GM12878 (cell line): ENCODE results near the gene LRP8. TPM values are rescaled to one million over a fixed set of nuclear protein-coding genes. Genes with fewer than 3 reads are reported as not detected.

Experiments
- ATAC-seq: fragments of 200-7000 bp; cut with Tn5 transposase; 3 replicates; pipeline ENCODE4 v1.9.1; 2020; ENCODE audit warnings: mild to moderate bottlenecking, moderate library complexity
- BruUV-seq: library from RNA; stranded (reverse); fragments of 400-500 nt; replicated peaks from 2 replicates; lab custom pipeline; 2021; lab: Mats Ljungman, UMichigan
- CTCF ChIA-PET: fragments of 300-600 bp; sonication (Branson Sonifier 250); formaldehyde crosslinking; extraction: SDS; loops from one replicate; lab custom pipeline; 2021; ENCODE audit warnings: inconsistent platforms; lab: Yijun Ruan, JAX
- POLR2A ChIA-PET: fragments of 350-600 bp; formaldehyde crosslinking; extraction: SDS; loops from one replicate; lab custom pipeline; 2021; ENCODE audit warnings: inconsistent platforms; lab: Charles Lee
- RAD21 ChIA-PET: fragments of 300-600 bp; sonication (Branson Sonifier 250); formaldehyde crosslinking; loops from one replicate; lab custom pipeline; 2023; ENCODE audit warnings: antibody characterized with exemption; ENCODE audit not compliant: unreplicated experiment; lab: Charles Lee
- SMC1A ChIA-PET: fragments of 300-600 bp; sonication (Branson Sonifier 250); formaldehyde crosslinking; loops from one replicate; lab custom pipeline; 2023; ENCODE audit not compliant: unreplicated experiment, uncharacterized antibody; lab: Charles Lee
- DNase-seq: peaks from one replicate; pipeline ENCODE4 v3.0.0-alpha.2; 2011; ENCODE audit warnings: low read depth, low spot score
- FAIRE-seq: peaks from 3 replicates; lab custom pipeline; 2011; peaks lifted over from hg19 to GRCh38; lab: Jason Lieb, UNC
- H2AFZ ChIP-seq: 2 replicates; pipeline ENCODE4 v1.6.0; 2011; ENCODE audit warnings: low read depth, low read length, control low read depth; ENCODE audit not compliant: control insufficient read depth
- H3K27ac ChIP-seq: 2 replicates; pipeline ENCODE4 v1.5.1; 2011; ENCODE audit warnings: control low read depth; ENCODE audit not compliant: control insufficient read depth, insufficient read depth
- H3K27me3 ChIP-seq, 2 experiments: replicated peaks in 1 of 2; 2 replicates each; pipeline versions ENCODE4 v1.6.0 to v1.6.1; 2011; ENCODE audit warnings: low read length in 1 of 2; ENCODE audit not compliant: control insufficient read depth in 2 of 2, insufficient read depth in 2 of 2
- H3K36me3 ChIP-seq, 2 experiments: 2 replicates each; pipeline ENCODE4 v1.5.1; 2011; ENCODE audit warnings: low read length in 1 of 2; ENCODE audit not compliant: control insufficient read depth in 2 of 2, insufficient read depth in 2 of 2
- H3K4me1 ChIP-seq: 2 replicates; pipeline ENCODE4 v1.6.1; 2011; ENCODE audit warnings: mild to moderate bottlenecking, low read length, moderate library complexity, mixed read lengths; ENCODE audit not compliant: control insufficient read depth, insufficient read depth
- H3K4me2 ChIP-seq: 2 replicates; pipeline ENCODE4 v1.6.0; 2011; ENCODE audit warnings: control low read depth; ENCODE audit not compliant: control insufficient read depth, insufficient read depth
- H3K4me3 ChIP-seq: fragments of 200-600 bp; sonication (generic); 2 replicates; pipeline ENCODE4 v1.5.1; 2016
- H3K79me2 ChIP-seq: 2 replicates; pipeline ENCODE4 v1.6.0; 2011; ENCODE audit warnings: low read length; ENCODE audit not compliant: control insufficient read depth, insufficient read depth
- H3K9ac ChIP-seq: 2 replicates; pipeline ENCODE4 v1.8.0; 2011; ENCODE audit warnings: low read length, control low read depth, mixed read lengths; ENCODE audit not compliant: control insufficient read depth, insufficient read depth
- H3K9me3 ChIP-seq: replicated peaks from 3 replicates; pipeline ENCODE4 v1.5.1; 2011; ENCODE audit warnings: mild to moderate bottlenecking, low read length; ENCODE audit not compliant: control insufficient read depth, insufficient read depth
- H4K20me1 ChIP-seq: 2 replicates; pipeline ENCODE4 v1.6.0; 2011; ENCODE audit not compliant: control insufficient read depth, insufficient read depth
- EGR1 ChIP-seq, 2 experiments: IDR thresholded peaks; 1 replicate in 1 of 2; 2 replicates in 1 of 2; pipeline ENCODE4 v1.6.1; 2011 to 2012; ENCODE audit warnings: low read depth in 2 of 2, low read length in 2 of 2, borderline replicate concordance in 1 of 2, mild to moderate bottlenecking in 1 of 2, moderate library complexity in 1 of 2
- EP300 ChIP-seq, 2 experiments: fragments of 150-350 bp in 1 of 2; IDR thresholded peaks; 2 replicates each; pipeline ENCODE4 v1.6.1; 2011 to 2012; ENCODE audit warnings: low read depth in 2 of 2, low read length in 2 of 2, borderline replicate concordance in 1 of 2, improper control_type of control experiment in 1 of 2, inconsistent platforms in 1 of 2; ENCODE audit not compliant: control insufficient read depth in 1 of 2
- FOXK2 ChIP-seq: fragments of 450-650 bp; IDR thresholded peaks from 2 replicates; pipeline ENCODE4 v1.6.1; 2017; ENCODE audit warnings: mild to moderate bottlenecking, moderate library complexity
- HDAC2 ChIP-seq: fragments of 200-600 bp; sonication (generic); IDR thresholded peaks from 2 replicates; pipeline ENCODE4 v1.6.1; 2017
- IKZF2 ChIP-seq, 2 experiments: fragments of 450-650 bp; IDR thresholded peaks; 2 replicates each; pipeline ENCODE4 v1.6.1; 2017; ENCODE audit warnings: mild to moderate bottlenecking in 2 of 2, moderate library complexity in 2 of 2
- IRF3 ChIP-seq: fragments of 450-650 bp; IDR thresholded peaks from 2 replicates; pipeline ENCODE4 v1.6.1; 2014; ENCODE audit warnings: mild to moderate bottlenecking
- JUND ChIP-seq: IDR thresholded peaks from 2 replicates; pipeline ENCODE4 v1.6.1; 2012; ENCODE audit warnings: low read depth, mild to moderate bottlenecking, low read length, improper control_type of control experiment, moderate library complexity
- MXI1 ChIP-seq: fragments of 150-350 bp; IDR thresholded peaks from 2 replicates; pipeline ENCODE4 v1.6.1; 2011; ENCODE audit warnings: low read depth, mild to moderate bottlenecking, inconsistent platforms, low read length, improper control_type of control experiment
- NFXL1 ChIP-seq: fragments of 450-650 bp; IDR thresholded peaks from 2 replicates; pipeline ENCODE4 v1.6.1; 2017; ENCODE audit warnings: antibody characterized with exemption, mild to moderate bottlenecking, borderline replicate concordance
- POLR2A ChIP-seq: IDR thresholded peaks from 2 replicates; pipeline ENCODE4 v1.6.1; 2011; ENCODE audit warnings: low read depth, mild to moderate bottlenecking, low read length
- RUNX3 ChIP-seq: IDR thresholded peaks from 2 replicates; pipeline ENCODE4 v1.6.1; 2012; ENCODE audit warnings: low read length, inconsistent platforms
- SIX5 ChIP-seq: IDR thresholded peaks from 2 replicates; pipeline ENCODE4 v1.6.1; 2011; ENCODE audit warnings: mild to moderate bottlenecking, low read depth, low read length, moderate library complexity; ENCODE audit not compliant: severe bottlenecking
- SPI1 ChIP-seq: IDR thresholded peaks from 2 replicates; pipeline ENCODE4 v1.6.1; 2011; ENCODE audit warnings: low read depth, mild to moderate bottlenecking, low read length, moderate library complexity, borderline replicate concordance; ENCODE audit not compliant: insufficient read depth
- STAT3 ChIP-seq: IDR thresholded peaks from 2 replicates; pipeline ENCODE4 v1.6.1; 2011; ENCODE audit warnings: low read depth, low read length, improper control_type of control experiment
- SUPT20H ChIP-seq: IDR thresholded peaks from 2 replicates; pipeline ENCODE4 v1.6.1; 2011; ENCODE audit warnings: low read depth, mild to moderate bottlenecking, low read length, moderate library complexity, borderline replicate concordance; ENCODE audit not compliant: control insufficient read depth
- TCF3 ChIP-seq: IDR thresholded peaks from 2 replicates; pipeline ENCODE4 v1.6.1; 2012; ENCODE audit warnings: low read depth, mild to moderate bottlenecking, low read length, borderline replicate concordance; ENCODE audit not compliant: insufficient read depth
- YBX1 ChIP-seq: fragments of 450-650 bp; IDR thresholded peaks from 2 replicates; pipeline ENCODE4 v1.6.1; 2016; ENCODE audit warnings: antibody characterized with exemption
- ZNF217 ChIP-seq: fragments of 450-650 bp; IDR thresholded peaks from 2 replicates; pipeline ENCODE4 v1.6.1; 2017; ENCODE audit warnings: antibody characterized with exemption, mild to moderate bottlenecking
- WGBS: methylation state at CpG from one replicate; pipeline ENCODE4 v1.1.6; 2016; ENCODE audit warnings: low lambda C conversion rate; ENCODE audit not compliant: insufficient replicate concordance, insufficient coverage; ENCODE audit errors: missing lambda C conversion rate; 5-methylcytosine and 5-hydroxymethylcytosine counted together
- in situ Hi-C: fragments of 300-500 bp; cut with MboI; formaldehyde crosslinking; loops from 9 replicates; pipeline ENCODE4 v1.14.3; 2018; ENCODE audit warnings: mixed read lengths
- intact Hi-C: fragments of 100-400 bp; cut with micrococcal nuclease; formaldehyde crosslinking; loops from one replicate; pipeline ENCODE4 v1.14.2; 2022; ENCODE audit not compliant: unreplicated experiment
- polyA plus RNA-seq, 11 experiments: library from polyadenylated mRNA; depleted of rRNA in 4 of 11; unstranded in 6 of 11; stranded (reverse) in 5 of 11; fragments of >200 nt; fragmentation: Nextera tagmentation in 4 of 11; fragmentation: Illumina TruSeq in 1 of 11; extraction: Ambion mirVana in 4 of 11; extraction: Trizol in 1 of 11; gene quantifications; 1 replicate in 1 of 11; 2 replicates in 10 of 11; pipeline versions ENCODE4 v1.2.1 to v1.2.3, GENCODE V29; 2011 to 2016; ENCODE audit warnings: inconsistent platforms in 2 of 11, missing spikeins in 2 of 11, low read depth in 1 of 11
- total RNA-seq, 4 experiments: library from RNA; depleted of rRNA in 3 of 4; stranded (reverse); fragments of >200 nt in 3 of 4; fragmentation: Illumina TruSeq in 1 of 4; extraction: Trizol in 1 of 4; gene quantifications; 2 replicates each; pipeline versions ENCODE4 v1.2.1 to v1.2.3, GENCODE V29; 2013 to 2021
- TF ChIP-seq, protein P1 (sequence below): fragments of 450-650 bp; IDR thresholded peaks from 2 replicates; pipeline ENCODE4 v1.6.1; 2017; ENCODE audit warnings: low read depth, mild to moderate bottlenecking, moderate library complexity

Gene LRP8
- total and polyA plus RNA-seq, 10 of the 15 experiments (the other 5 are each of a cell fraction or from before 2014, with no cell fraction given): 2.8 to 40.5 (median 22.3) TPM

- ChIA-PET SMC1A (interaction anchor here (0.6 to 2.7 kb wide), 11 partner anchors 10 to 1231 kb away, joined by 3 to 11 read pairs (median 5); no protein-coding TSS in a partner anchor), RAD21 (interaction anchor here (0.8 to 3.1 kb wide), 12 partner anchors 10 to 117 kb away, joined by 3 to 16 read pairs (median 6); no protein-coding TSS in a partner anchor), POLR2A (interaction anchor here (0.9 to 2.8 kb wide), 7 partner anchors 8 to 113 kb away, joined by 3 to 17 read pairs (median 3); partner anchors contain the start of gene LRP8), CTCF (interaction anchor here (0.9 to 2.0 kb wide), 3 partner anchors 10 to 97 kb away, joined by 3 to 7 read pairs (median 3); no protein-coding TSS in a partner anchor)
- BruUV-seq: no TSS peak
- intact Hi-C loops (no loop called here), in situ Hi-C loops (no loop called here)
- ATAC-seq: peak; percentile 72
- Histone ChIP-seq H3K4me2 (no peak overlapping the region), H3K79me2 (peaks cover 21% of the 10 kb centered on the region), H3K27me3 (no peaks in the 10 kb centered on the region), H3K9ac (peak overlapping the region; percentile 23; the same call in 1 of the 2 replicates), H3K9me3 (no peaks in the 10 kb centered on the region), H3K4me1 (peaks cover 51% of the 10 kb centered on the region), H2AFZ (no peak overlapping the region), H3K36me3 (peaks cover 5 to 8% of the 10 kb centered on the region in 2 experiments; a peak in 2 of 4 replicates), H3K27ac (peak overlapping the region; percentile 77), H4K20me1 (no peaks in the 10 kb centered on the region), H3K4me3 (no peak overlapping the region)
- FAIRE-seq: no peak
- WGBS: 73% methylated on average over 12 of the region's 12 CpGs
- peak; percentile 36 for DNase-seq
- TF ChIP-seq EGR1 (IDR thresholded peaks at IDR 0.05; ENCODE audit: borderline replicate concordance in 1 of 2, low read depth in 2 of 2, low read length in 2 of 2) (no peak), YBX1 (no peak), SPI1 (peak; percentile 88), IRF3 (no peak), IKZF2 (IDR thresholded peaks at IDR 0.05) (peak; percentile 67 to 80), JUND (no peak), HDAC2 (no peak), FOXK2 (no peak), NFXL1 (no peak), EP300 (IDR thresholded peaks at IDR 0.05; ENCODE audit: borderline replicate concordance in 1 of 2, control insufficient read depth in 1 of 2, low read depth in 2 of 2, low read length in 2 of 2) (0 out of 4 replicates have a peak, but pooled peaks of 1 of the 2 experiments have one; percentile 41), ZNF217 (no peak), SIX5 (no peak), SUPT20H (no peak), TCF3 (no peak), RUNX3 (peak; percentile 7; the same call in 1 of the 2 replicates), MXI1 (no peak), POLR2A (no peak), STAT3 (no peak)
- TF ChIP-seq, protein P1, sequence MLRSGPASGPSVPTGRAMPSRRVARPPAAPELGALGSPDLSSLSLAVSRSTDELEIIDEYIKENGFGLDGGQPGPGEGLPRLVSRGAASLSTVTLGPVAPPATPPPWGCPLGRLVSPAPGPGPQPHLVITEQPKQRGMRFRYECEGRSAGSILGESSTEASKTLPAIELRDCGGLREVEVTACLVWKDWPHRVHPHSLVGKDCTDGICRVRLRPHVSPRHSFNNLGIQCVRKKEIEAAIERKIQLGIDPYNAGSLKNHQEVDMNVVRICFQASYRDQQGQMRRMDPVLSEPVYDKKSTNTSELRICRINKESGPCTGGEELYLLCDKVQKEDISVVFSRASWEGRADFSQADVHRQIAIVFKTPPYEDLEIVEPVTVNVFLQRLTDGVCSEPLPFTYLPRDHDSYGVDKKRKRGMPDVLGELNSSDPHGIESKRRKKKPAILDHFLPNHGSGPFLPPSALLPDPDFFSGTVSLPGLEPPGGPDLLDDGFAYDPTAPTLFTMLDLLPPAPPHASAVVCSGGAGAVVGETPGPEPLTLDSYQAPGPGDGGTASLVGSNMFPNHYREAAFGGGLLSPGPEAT: peak; percentile 83
These were observed 31.6 kb downstream of the LRP8 start for GRCh38 chr1:53296117-53296749.
